Measurements from ENCODE around the gene KIAA0930. TPM values are rescaled to one million over a fixed set of nuclear protein-coding genes. Genes with fewer than 3 reads are reported as not detected.

Gene KIAA0930
- total RNA-seq, 1 donor from 2014 or later: 107 TPM

- no peaks in the 10 kb centered on the region for H3K79me2 ChIP-seq (ENCODE audit: insufficient read depth, low read length)
- peaks cover 20% of the 10 kb centered on the region for H4K20me1 ChIP-seq (ENCODE audit: insufficient read depth, low read length)
- peaks cover 12% of the 10 kb centered on the region for H3K4me1 ChIP-seq (ENCODE audit: insufficient read depth, low read length)
- Mint-ChIP-seq H3K27me3 (ENCODE audit: low read depth, unreplicated experiment) (no peaks in the 10 kb centered on the region), H3K4me1 (ENCODE audit: low read depth, unreplicated experiment) (peaks cover 9% of the 10 kb centered on the region), H3K4me3 (ENCODE audit: unreplicated experiment) (no peak overlapping the region), H3K9me3 (ENCODE audit: unreplicated experiment) (no peaks in the 10 kb centered on the region), H3K36me3 (ENCODE audit: low read depth, unreplicated experiment) (peaks cover 24% of the 10 kb centered on the region), H3K27ac (ENCODE audit: unreplicated experiment) (no peak overlapping the region)
- H3K9ac ChIP-seq (ENCODE audit: low read length): no peak overlapping the region
- no peak for FAIRE-seq
- DNase-seq (ENCODE audit: low read depth): no peak
- no peak overlapping the region for H3K4me2 ChIP-seq (ENCODE audit: low read length)
- H2AFZ ChIP-seq (ENCODE audit: low read depth, low read length): no peak overlapping the region
- TF ChIP-seq EZH2 (IDR thresholded peaks at IDR 0.05; ENCODE audit: insufficient read depth, low read length) (no peak), CTCF (IDR thresholded peaks at IDR 0.05; ENCODE audit: insufficient read depth, low read depth, low read length) (no peak)
- no peaks in the 10 kb centered on the region for H3K9me3 ChIP-seq (ENCODE audit: insufficient read depth, low read depth, low read length)
- H3K27ac ChIP-seq (ENCODE audit: low read depth, low read length): no peak overlapping the region
- H3K36me3 ChIP-seq (ENCODE audit: insufficient read depth, low read length): peaks cover 2% of the 10 kb centered on the region
- H3K4me3 ChIP-seq (ENCODE audit: insufficient read depth, low read depth, low read length): no peak overlapping the region
- H3K27me3 ChIP-seq (ENCODE audit: insufficient read depth, low read length): no peaks in the 10 kb centered on the region
Measured at GRCh38 chr22:45196308-45196707, 44.4 kb downstream of the KIAA0930 start.

DNA sequence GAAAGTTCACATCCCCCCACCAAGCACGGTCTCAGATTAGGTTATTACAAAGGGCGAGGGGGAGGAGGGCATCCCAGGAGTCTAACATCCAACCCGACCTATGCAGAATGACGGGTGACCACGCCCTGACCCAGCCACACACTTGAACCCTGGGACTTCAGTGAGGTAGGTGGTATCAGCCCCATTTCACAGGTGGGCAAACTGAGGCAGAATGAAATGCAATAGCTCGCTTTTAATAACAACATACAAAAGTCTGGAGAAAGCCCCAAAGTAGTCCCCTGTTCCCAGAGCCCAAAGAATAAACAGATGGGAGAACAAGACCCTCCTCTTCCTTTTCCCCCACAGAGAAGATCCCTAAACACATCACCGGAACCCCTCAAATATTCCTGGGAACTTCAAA, 45.1 kb downstream of the KIAA0930 start:
- Histone ChIP-seq H3K4me3 (ENCODE audit: insufficient read depth, low read depth, low read length) (no peak overlapping the region), H3K4me1 (ENCODE audit: insufficient read depth, low read length) (peaks cover 5% of the 10 kb centered on the region), H4K20me1 (ENCODE audit: insufficient read depth, low read length) (peaks cover 19% of the 10 kb centered on the region), H3K4me2 (ENCODE audit: low read length) (no peak overlapping the region), H3K9me3 (ENCODE audit: insufficient read depth, low read depth, low read length) (no peaks in the 10 kb centered on the region), H2AFZ (ENCODE audit: low read depth, low read length) (no peak overlapping the region), H3K36me3 (ENCODE audit: insufficient read depth, low read length) (peaks cover 2% of the 10 kb centered on the region), H3K79me2 (ENCODE audit: insufficient read depth, low read length) (no peaks in the 10 kb centered on the region), H3K27ac (ENCODE audit: low read depth, low read length) (no peak overlapping the region), H3K27me3 (ENCODE audit: insufficient read depth, low read length) (no peaks in the 10 kb centered on the region), H3K9ac (ENCODE audit: low read length) (no peak overlapping the region)
- Mint-ChIP-seq H3K27ac (ENCODE audit: unreplicated experiment) (no peak overlapping the region), H3K4me3 (ENCODE audit: unreplicated experiment) (no peak overlapping the region), H3K36me3 (ENCODE audit: low read depth, unreplicated experiment) (peaks cover 27% of the 10 kb centered on the region), H3K4me1 (ENCODE audit: low read depth, unreplicated experiment) (peaks cover 2% of the 10 kb centered on the region), H3K9me3 (ENCODE audit: unreplicated experiment) (no peaks in the 10 kb centered on the region), H3K27me3 (ENCODE audit: low read depth, unreplicated experiment) (no peaks in the 10 kb centered on the region)
- FAIRE-seq (no peak), DNase-seq (ENCODE audit: low read depth) (no peak)
- TF ChIP-seq CTCF (IDR thresholded peaks at IDR 0.05; ENCODE audit: insufficient read depth, low read depth, low read length) (no peak), EZH2 (IDR thresholded peaks at IDR 0.05; ENCODE audit: insufficient read depth, low read length) (no peak)

- H3K4me2 ChIP-seq (ENCODE audit: low read length): no peak overlapping the region
- no peak overlapping the region for H3K4me3 ChIP-seq (ENCODE audit: insufficient read depth, low read depth, low read length)
- H3K9me3 Mint-ChIP-seq (ENCODE audit: unreplicated experiment): no peaks in the 10 kb centered on the region
- no peak overlapping the region for H2AFZ ChIP-seq (ENCODE audit: low read depth, low read length)
- no peaks in the 10 kb centered on the region for H3K27me3 Mint-ChIP-seq (ENCODE audit: low read depth, unreplicated experiment)
- peak overlapping the region; percentile 27 for H3K4me3 Mint-ChIP-seq (ENCODE audit: unreplicated experiment)
- FAIRE-seq (no peak), DNase-seq (ENCODE audit: low read depth) (no peak)
- peaks cover 2% of the 10 kb centered on the region for H3K36me3 ChIP-seq (ENCODE audit: insufficient read depth, low read length)
- H3K27ac ChIP-seq (ENCODE audit: low read depth, low read length): no peak overlapping the region
- no peaks in the 10 kb centered on the region for H3K9me3 ChIP-seq (ENCODE audit: insufficient read depth, low read depth, low read length)
- no peak overlapping the region for H3K27ac Mint-ChIP-seq (ENCODE audit: unreplicated experiment)
- H3K9ac ChIP-seq (ENCODE audit: low read length): no peak overlapping the region
- H3K4me1 ChIP-seq (ENCODE audit: insufficient read depth, low read length): no peaks in the 10 kb centered on the region
- no peaks in the 10 kb centered on the region for H3K4me1 Mint-ChIP-seq (ENCODE audit: low read depth, unreplicated experiment)
- TF ChIP-seq CTCF (IDR thresholded peaks at IDR 0.05; ENCODE audit: insufficient read depth, low read depth, low read length) (no peak), EZH2 (IDR thresholded peaks at IDR 0.05; ENCODE audit: insufficient read depth, low read length) (no peak)
- peaks cover 12% of the 10 kb centered on the region for H4K20me1 ChIP-seq (ENCODE audit: insufficient read depth, low read length)
- no peaks in the 10 kb centered on the region for H3K27me3 ChIP-seq (ENCODE audit: insufficient read depth, low read length)
- H3K79me2 ChIP-seq (ENCODE audit: insufficient read depth, low read length): no peaks in the 10 kb centered on the region
- peaks cover 25% of the 10 kb centered on the region for H3K36me3 Mint-ChIP-seq (ENCODE audit: low read depth, unreplicated experiment)
Measured at GRCh38 chr22:45194686-45195085, 46.0 kb downstream of the KIAA0930 start.

Measured in astrocyte (in vitro differentiated cells and primary cell).